ENCODE data around the gene C3orf18.

The C3orf18 gene

GRCh38 chr3:50609763-50610085 is 42.2 kb upstream of the C3orf18 start:
- H3K4me3 ChIP-seq (ENCODE audit: low read length): no peak overlapping the region
- 0 out of 2 replicates have a peak, but pooled peaks cover 2% of the 10 kb centered on the region for H3K4me1 ChIP-seq (ENCODE audit: insufficient read depth, low read length)
- H3K9ac ChIP-seq (ENCODE audit: low read depth, low read length): no peak overlapping the region
- no peaks in the 10 kb centered on the region for H3K9me3 ChIP-seq (ENCODE audit: insufficient read depth, low read depth, low read length)
- peaks cover 40% of the 10 kb centered on the region for H3K27me3 ChIP-seq (ENCODE audit: insufficient read depth, low read length)
- H3K36me3 ChIP-seq (ENCODE audit: insufficient read depth, low read depth, low read length): no peaks in the 10 kb centered on the region; the same call in 1 of the 2 replicates
- H3K27ac ChIP-seq (ENCODE audit: low read length): no peak overlapping the region

- Histone ChIP-seq H3K9ac (ENCODE audit: low read depth, low read length) (no peak overlapping the region), H3K27me3 (ENCODE audit: insufficient read depth, low read length) (peaks cover 40% of the 10 kb centered on the region), H3K36me3 (ENCODE audit: insufficient read depth, low read depth, low read length) (no peaks in the 10 kb centered on the region; the same call in 1 of the 2 replicates), H3K4me1 (ENCODE audit: insufficient read depth, low read length) (0 out of 2 replicates have a peak, but pooled peaks cover 2% of the 10 kb centered on the region), H3K4me3 (ENCODE audit: low read length) (no peak overlapping the region), H3K27ac (ENCODE audit: low read length) (no peak overlapping the region), H3K9me3 (ENCODE audit: insufficient read depth, low read depth, low read length) (no peaks in the 10 kb centered on the region)
Measured at GRCh38 chr3:50609071-50609762, 41.7 kb upstream of the C3orf18 start.

DNA sequence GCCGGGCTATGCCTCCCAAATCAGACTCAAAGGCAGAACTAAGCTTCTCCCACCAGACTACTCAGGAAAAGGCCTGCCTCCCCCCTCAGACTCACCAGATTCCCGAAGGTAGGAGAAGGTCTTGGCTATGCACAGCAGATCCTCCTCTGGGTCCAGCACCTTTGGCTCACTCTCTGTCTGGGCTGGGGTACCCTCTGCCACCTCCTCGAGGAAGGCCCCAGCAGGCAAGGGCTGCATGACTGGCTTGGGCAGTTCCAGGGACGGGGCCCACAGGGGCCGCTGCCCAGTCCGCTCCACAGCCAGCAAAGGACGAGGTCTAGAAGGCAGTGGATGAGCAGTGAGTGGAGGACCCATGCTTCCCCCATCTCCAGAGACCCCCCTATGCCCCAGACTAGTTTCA is 40.7 kb upstream of the C3orf18 start:
- 0 out of 2 replicates have a peak, but pooled peaks cover 2% of the 10 kb centered on the region for H3K4me1 ChIP-seq (ENCODE audit: insufficient read depth, low read length)
- no peak overlapping the region for H3K9ac ChIP-seq (ENCODE audit: low read depth, low read length)
- H3K9me3 ChIP-seq (ENCODE audit: insufficient read depth, low read depth, low read length): no peaks in the 10 kb centered on the region
- no peak overlapping the region for H3K27ac ChIP-seq (ENCODE audit: low read length)
- no peaks in the 10 kb centered on the region; the same call in 1 of the 2 replicates for H3K36me3 ChIP-seq (ENCODE audit: insufficient read depth, low read depth, low read length)
- H3K4me3 ChIP-seq (ENCODE audit: low read length): no peak overlapping the region
- peaks cover 32% of the 10 kb centered on the region for H3K27me3 ChIP-seq (ENCODE audit: insufficient read depth, low read length)

DNA sequence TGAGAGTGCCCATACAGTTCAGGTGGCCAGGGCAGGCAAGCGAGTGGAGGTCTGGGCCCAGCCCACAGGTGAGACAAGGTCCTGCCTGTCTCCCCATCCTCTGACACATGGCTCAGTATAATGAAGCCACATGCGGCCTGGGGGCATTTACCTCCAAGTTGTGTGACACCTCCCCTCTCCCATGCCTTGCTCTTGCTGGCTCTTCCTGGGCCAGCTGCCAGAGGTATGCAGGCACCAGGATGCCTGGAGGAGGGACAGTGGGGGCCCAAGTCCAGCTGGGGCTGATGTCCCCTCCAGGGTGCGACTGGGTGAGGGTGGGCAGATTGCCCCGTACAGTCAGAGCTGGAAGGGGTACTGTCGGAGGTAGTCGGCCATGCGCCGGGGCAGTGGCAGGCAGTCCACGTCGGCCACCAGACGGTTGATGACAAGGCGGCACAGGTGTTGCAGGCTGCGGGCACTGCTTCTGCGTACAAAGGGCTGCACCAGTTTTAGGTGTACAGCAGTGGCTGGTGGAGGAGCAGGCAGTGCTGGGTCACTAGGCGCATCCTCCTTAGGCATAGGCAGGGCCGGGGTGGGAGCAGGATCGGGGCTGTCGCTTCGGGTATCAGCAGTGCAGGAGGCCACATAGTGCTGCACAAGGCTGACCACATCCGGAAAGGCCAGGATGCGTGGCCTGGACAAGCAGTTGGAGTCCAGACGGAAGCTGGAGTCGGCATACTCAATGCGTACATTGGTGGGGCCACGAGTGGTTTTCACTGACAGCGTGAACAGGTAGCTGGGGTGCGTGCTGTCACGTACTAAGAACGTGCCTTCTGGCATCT is 39.9 kb upstream of the C3orf18 start:
- no peak overlapping the region for H3K27ac ChIP-seq (ENCODE audit: low read length)
- no peaks in the 10 kb centered on the region for H3K9me3 ChIP-seq (ENCODE audit: insufficient read depth, low read depth, low read length)
- no peaks in the 10 kb centered on the region; the same call in 1 of the 2 replicates for H3K36me3 ChIP-seq (ENCODE audit: insufficient read depth, low read depth, low read length)
- peaks cover 24% of the 10 kb centered on the region for H3K27me3 ChIP-seq (ENCODE audit: insufficient read depth, low read length)
- no peak overlapping the region for H3K9ac ChIP-seq (ENCODE audit: low read depth, low read length)
- 0 out of 2 replicates have a peak, but pooled peaks cover 2% of the 10 kb centered on the region for H3K4me1 ChIP-seq (ENCODE audit: insufficient read depth, low read length)
- no peak overlapping the region for H3K4me3 ChIP-seq (ENCODE audit: low read length)

- H3K9ac ChIP-seq (ENCODE audit: low read depth, low read length): no peak overlapping the region
Measured at GRCh38 chr3:50606596-50606995, 39.0 kb upstream of the C3orf18 start.

DNA sequence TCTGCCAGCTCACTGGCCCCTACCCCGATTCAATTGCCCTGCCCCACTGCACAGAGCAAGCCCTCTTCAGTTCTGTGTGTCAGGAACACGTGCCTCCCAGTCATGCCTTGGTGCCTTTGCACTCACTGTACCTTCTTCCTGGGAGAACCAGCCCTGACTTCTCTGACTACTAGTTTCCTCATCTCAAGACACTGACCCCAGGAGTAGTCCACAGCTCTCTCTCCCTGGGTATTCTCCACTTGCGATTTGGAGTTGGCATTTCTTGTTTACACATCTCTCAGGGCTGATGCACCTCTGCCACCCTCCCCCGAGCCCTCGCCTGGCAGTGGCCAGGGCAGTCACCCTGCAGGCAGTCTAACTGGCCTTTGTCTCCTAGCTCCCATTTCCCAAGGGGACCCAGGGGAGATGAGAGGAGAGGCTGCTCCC is 38.4 kb upstream of the C3orf18 start:
- Histone ChIP-seq H3K9me3 (ENCODE audit: insufficient read depth, low read depth, low read length) (no peaks in the 10 kb centered on the region), H3K27me3 (ENCODE audit: insufficient read depth, low read length) (peaks cover 15% of the 10 kb centered on the region), H3K4me1 (ENCODE audit: insufficient read depth, low read length) (no peaks in the 10 kb centered on the region), H3K9ac (ENCODE audit: low read depth, low read length) (no peak overlapping the region), H3K36me3 (ENCODE audit: insufficient read depth, low read depth, low read length) (no peaks in the 10 kb centered on the region; the same call in 1 of the 2 replicates), H3K27ac (ENCODE audit: low read length) (no peak overlapping the region), H3K4me3 (ENCODE audit: low read length) (no peak overlapping the region)

More at GRCh38 chr3:50606596-50606995, 39.0 kb upstream of the C3orf18 start:
- Histone ChIP-seq H3K4me3 (ENCODE audit: low read length) (no peak overlapping the region), H3K36me3 (ENCODE audit: insufficient read depth, low read depth, low read length) (no peaks in the 10 kb centered on the region; the same call in 1 of the 2 replicates), H3K27me3 (ENCODE audit: insufficient read depth, low read length) (peaks cover 20% of the 10 kb centered on the region), H3K9me3 (ENCODE audit: insufficient read depth, low read depth, low read length) (no peaks in the 10 kb centered on the region), H3K4me1 (ENCODE audit: insufficient read depth, low read length) (no peaks in the 10 kb centered on the region), H3K27ac (ENCODE audit: low read length) (no peak overlapping the region)

- H3K4me1 ChIP-seq (ENCODE audit: insufficient read depth, low read length): no peaks in the 10 kb centered on the region
- H3K27ac ChIP-seq (ENCODE audit: low read length): no peak overlapping the region
- no peak overlapping the region for H3K9ac ChIP-seq (ENCODE audit: low read depth, low read length)
Measured at GRCh38 chr3:50604628-50605588, 37.4 kb upstream of the C3orf18 start.

GRCh38 chr3:50604110-50604621 is 36.6 kb upstream of the C3orf18 start:
- H3K36me3 ChIP-seq (ENCODE audit: insufficient read depth, low read depth, low read length): no peaks in the 10 kb centered on the region; the same call in 1 of the 2 replicates
- no peak overlapping the region for H3K4me3 ChIP-seq (ENCODE audit: low read length)
- no peak overlapping the region for H3K27ac ChIP-seq (ENCODE audit: low read length)
- H3K4me1 ChIP-seq (ENCODE audit: insufficient read depth, low read length): no peaks in the 10 kb centered on the region
- H3K27me3 ChIP-seq (ENCODE audit: insufficient read depth, low read length): no peaks in the 10 kb centered on the region
- H3K9me3 ChIP-seq (ENCODE audit: insufficient read depth, low read depth, low read length): no peaks in the 10 kb centered on the region
- H3K9ac ChIP-seq (ENCODE audit: low read depth, low read length): no peak overlapping the region

More at GRCh38 chr3:50604628-50605588, 37.4 kb upstream of the C3orf18 start:
- H3K27me3 ChIP-seq (ENCODE audit: insufficient read depth, low read length): peaks cover 5% of the 10 kb centered on the region
- H3K36me3 ChIP-seq (ENCODE audit: insufficient read depth, low read depth, low read length): no peaks in the 10 kb centered on the region; the same call in 1 of the 2 replicates
- H3K4me3 ChIP-seq (ENCODE audit: low read length): no peak overlapping the region
- no peaks in the 10 kb centered on the region for H3K9me3 ChIP-seq (ENCODE audit: insufficient read depth, low read depth, low read length)

GRCh38 chr3:50603261-50604109 is 35.9 kb upstream of the C3orf18 start:
- Histone ChIP-seq H3K27ac (ENCODE audit: low read length) (no peak overlapping the region), H3K27me3 (ENCODE audit: insufficient read depth, low read length) (no peaks in the 10 kb centered on the region), H3K9me3 (ENCODE audit: insufficient read depth, low read depth, low read length) (no peaks in the 10 kb centered on the region), H3K36me3 (ENCODE audit: insufficient read depth, low read depth, low read length) (no peaks in the 10 kb centered on the region; the same call in 1 of the 2 replicates), H3K4me3 (ENCODE audit: low read length) (no peak overlapping the region), H3K9ac (ENCODE audit: low read depth, low read length) (no peak overlapping the region), H3K4me1 (ENCODE audit: insufficient read depth, low read length) (no peaks in the 10 kb centered on the region)

DNA sequence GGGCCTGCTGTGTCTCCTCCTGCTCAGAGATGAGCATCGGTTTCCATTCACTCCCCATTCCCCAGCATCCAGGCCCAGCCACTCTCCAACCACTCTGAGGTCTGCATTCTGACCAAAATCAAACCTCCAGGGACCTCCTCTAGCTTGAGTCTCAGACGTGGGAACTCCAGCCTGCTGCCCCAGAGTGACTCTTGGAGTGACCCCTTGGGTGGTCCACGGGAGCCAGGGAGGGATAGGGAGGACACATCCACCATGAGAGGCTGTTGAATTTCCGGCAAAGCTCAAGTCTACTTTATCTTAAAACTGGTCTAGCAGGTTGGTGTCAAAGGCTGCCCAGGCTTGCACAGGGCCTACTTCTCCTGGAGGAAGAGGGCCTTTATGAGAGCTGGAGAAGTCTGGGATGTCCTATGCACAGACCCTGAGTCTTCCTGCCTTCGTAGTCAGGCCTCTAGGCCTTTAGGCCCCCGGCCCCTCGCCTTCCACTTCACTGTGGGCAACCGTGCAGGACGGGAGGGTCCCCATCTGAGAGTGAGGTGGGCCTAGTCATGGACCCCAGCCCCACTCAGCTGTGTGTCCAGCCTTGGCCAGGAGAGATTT is 35.1 kb upstream of the C3orf18 start:
- H3K27ac ChIP-seq (ENCODE audit: low read length): no peak overlapping the region
- H3K4me3 ChIP-seq (ENCODE audit: low read length): no peak overlapping the region
- H3K4me1 ChIP-seq (ENCODE audit: insufficient read depth, low read length): no peaks in the 10 kb centered on the region
- H3K9ac ChIP-seq (ENCODE audit: low read depth, low read length): no peak overlapping the region
- no peaks in the 10 kb centered on the region; the same call in 1 of the 2 replicates for H3K36me3 ChIP-seq (ENCODE audit: insufficient read depth, low read depth, low read length)
- no peaks in the 10 kb centered on the region for H3K27me3 ChIP-seq (ENCODE audit: insufficient read depth, low read length)
- no peaks in the 10 kb centered on the region for H3K9me3 ChIP-seq (ENCODE audit: insufficient read depth, low read depth, low read length)

Data from iPS-20b (cell line).